Common myeloid progenitor, CD34-positive (primary cell): ENCODE measurements around the gene SIGLEC5.

Source experiments
- CTCF ChIA-PET: fragments of 350-600 bp; sonication (Branson Sonifier 250); formaldehyde crosslinking; loops from one replicate; lab custom pipeline; 2021; ENCODE audit warnings: antibody characterized with exemption; lab: Charles Lee
- POLR2A ChIA-PET: fragments of 350-600 bp; sonication (Branson Sonifier 250); formaldehyde crosslinking; loops from one replicate; lab custom pipeline; 2021; ENCODE audit warnings: antibody characterized with exemption; lab: Charles Lee
- DNase-seq, 3 donors: peaks; one replicate each; pipeline versions ENCODE4 v3.0.0 to v3.0.0-alpha.2; 2013
- H3K27ac ChIP-seq, 2 experiments: 1 replicate in 1 of 2; 2 replicates in 1 of 2; pipeline ENCODE4 v1.7.0; 2013; ENCODE audit warnings: inconsistent platforms in 2 of 2, low read length in 2 of 2, mild to moderate bottlenecking in 2 of 2, low read depth in 1 of 2, moderate library complexity in 1 of 2; ENCODE audit not compliant: severe bottlenecking in 2 of 2, insufficient read depth in 1 of 2, poor library complexity in 1 of 2
- H3K27me3 ChIP-seq, 5 experiments: replicated peaks in 2 of 5; 1 replicate in 3 of 5; 2 replicates in 2 of 5; pipeline versions ENCODE4 v1.6.1 to v1.7.0; 2013; ENCODE audit warnings: low read length in 4 of 5, mild to moderate bottlenecking in 2 of 5, moderate library complexity in 2 of 5, inconsistent platforms in 1 of 5; ENCODE audit not compliant: insufficient read depth in 5 of 5, control insufficient read depth in 4 of 5
- H3K36me3 ChIP-seq, 4 experiments: 1 replicate in 2 of 4; 2 replicates in 2 of 4; pipeline versions ENCODE4 v1.6.1 to v1.7.0; 2013; ENCODE audit warnings: low read length in 3 of 4, control low read depth in 1 of 4, mild to moderate bottlenecking in 1 of 4; ENCODE audit not compliant: control insufficient read depth in 4 of 4, insufficient read depth in 4 of 4
- H3K4me1 ChIP-seq, 4 experiments: 1 replicate in 3 of 4; 2 replicates in 1 of 4; pipeline versions ENCODE4 v1.6.1 to v1.7.1; 2013; ENCODE audit warnings: low read length in 3 of 4, mild to moderate bottlenecking in 3 of 4, control low read depth in 1 of 4, inconsistent platforms in 1 of 4, moderate library complexity in 1 of 4; ENCODE audit not compliant: control insufficient read depth in 4 of 4, insufficient read depth in 4 of 4; ENCODE audit errors: control extremely low read depth in 1 of 4
- H3K4me3 ChIP-seq, 7 experiments: 1 replicate in 4 of 7; 2 replicates in 3 of 7; pipeline versions ENCODE4 v1.5.1 to v1.7.0; 2013; ENCODE audit warnings: mild to moderate bottlenecking in 7 of 7, low read length in 6 of 7, moderate library complexity in 6 of 7, inconsistent platforms in 2 of 7, low read depth in 2 of 7, control low read depth in 1 of 7; ENCODE audit not compliant: insufficient read depth in 4 of 7, control insufficient read depth in 1 of 7; ENCODE audit errors: extremely low read depth in 1 of 7
- H3K9me3 ChIP-seq, 5 experiments: 1 replicate in 4 of 5; 2 replicates in 1 of 5; pipeline versions ENCODE4 v1.6.1 to v1.7.1; 2013; ENCODE audit warnings: low read length in 4 of 5, mild to moderate bottlenecking in 2 of 5, inconsistent platforms in 1 of 5, low read depth in 1 of 5, moderate library complexity in 1 of 5; ENCODE audit not compliant: control insufficient read depth in 4 of 5, insufficient read depth in 2 of 5; ENCODE audit errors: control extremely low read depth in 1 of 5
- WGBS: methylation state at CpG from one replicate; pipeline ENCODE4 v1.1.5; 2013; ENCODE audit not compliant: insufficient coverage; 5-methylcytosine and 5-hydroxymethylcytosine counted together

Gene SIGLEC5

DNA sequence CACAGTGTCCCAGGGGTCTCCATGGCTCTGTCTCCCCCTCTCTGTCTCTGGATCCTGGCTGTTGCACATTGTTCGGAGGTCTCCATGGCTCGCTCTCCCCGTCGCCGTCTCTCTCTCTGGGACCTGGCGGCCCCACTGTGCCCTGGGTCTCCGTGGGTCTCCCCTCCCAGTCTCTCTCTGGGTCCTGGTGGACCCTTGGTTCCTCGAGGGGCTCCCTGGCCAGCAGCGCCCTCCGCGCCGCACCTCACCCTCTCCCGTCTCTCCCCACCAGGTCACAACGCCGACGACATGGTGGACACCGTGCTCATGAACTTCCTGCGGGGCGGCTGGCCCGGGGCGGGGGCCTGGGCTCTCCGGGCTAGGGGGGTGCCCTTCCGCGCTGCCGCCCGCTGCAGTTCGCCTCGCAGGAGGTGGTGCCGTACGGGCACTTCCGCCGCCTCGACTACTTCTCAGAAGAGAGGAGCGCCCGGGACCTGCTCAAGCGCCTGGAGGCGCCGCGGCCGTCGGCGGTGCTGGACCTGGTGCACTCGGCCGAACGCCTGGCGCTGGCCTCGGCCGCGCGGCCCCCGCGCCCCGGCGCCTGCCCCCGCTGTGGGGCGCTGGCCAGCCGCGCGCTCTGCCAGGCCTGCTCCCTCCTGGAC lies 29.1 kb downstream of the SIGLEC5 start:
- no peaks in the 10 kb centered on the region for H3K36me3 ChIP-seq
- 9% methylated on average over 53 of the region's 59 CpGs for WGBS
- DNase-seq = peak; percentile 14 to 51 (median 36)
- ChIA-PET POLR2A (interaction anchor here (0.5 kb wide), 1 partner anchor 42 kb away, joined by 3 read pairs; no protein-coding TSS in a partner anchor), CTCF (no interaction called here)
- peaks cover 0 to 6% (median 0%) of the 10 kb centered on the region in 5 experiments for H3K9me3 ChIP-seq
- H3K4me1 ChIP-seq = peaks cover 0 to 12% (median 5%) of the 10 kb centered on the region in 4 experiments
- peaks cover 0 to 44% (median 23%) of the 10 kb centered on the region in 5 experiments for H3K27me3 ChIP-seq
- no peak overlapping the region for H3K27ac ChIP-seq
- peak overlapping the region in 4 of 7 experiments; percentile 18 to 38 (median 28) for H3K4me3 ChIP-seq

DNA sequence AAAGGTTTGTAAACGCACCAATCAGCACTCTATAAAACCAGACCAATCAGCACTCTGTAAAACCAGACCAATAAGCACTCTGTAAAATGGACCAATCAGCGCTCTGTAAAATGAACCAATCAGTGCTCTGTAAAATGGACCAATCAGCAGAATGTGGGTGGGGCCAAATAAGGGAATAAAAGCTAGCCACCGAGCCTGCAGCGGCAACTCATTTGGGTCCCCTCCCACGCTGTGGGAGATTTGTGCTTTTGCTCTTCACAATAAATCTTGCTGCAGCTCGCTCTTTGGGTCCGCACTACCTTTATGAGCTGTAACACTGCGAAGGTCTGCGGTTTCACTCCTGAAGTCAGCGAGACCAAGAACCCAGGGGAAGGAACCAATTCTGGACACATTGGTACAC lies 31.1 kb downstream of the SIGLEC5 start:
- Histone ChIP-seq H3K4me3 (no peak overlapping the region), H3K27ac (no peak overlapping the region), H3K36me3 (no peaks in the 10 kb centered on the region), H3K9me3 (peaks cover 0 to 6% (median 0%) of the 10 kb centered on the region in 5 experiments), H3K4me1 (peaks cover 0 to 26% (median 14%) of the 10 kb centered on the region in 4 experiments), H3K27me3 (peaks cover 0 to 44% (median 17%) of the 10 kb centered on the region in 5 experiments)
- WGBS = 98% methylated on average over 8 of the region's 10 CpGs
- POLR2A ChIA-PET = no interaction called here
- DNase-seq = no peak
- CTCF ChIA-PET = interaction anchor here (1.3 to 2.5 kb wide), 3 partner anchors 13 to 92 kb away, joined by 3 to 7 read pairs (median 5); no protein-coding TSS in a partner anchor

DNA sequence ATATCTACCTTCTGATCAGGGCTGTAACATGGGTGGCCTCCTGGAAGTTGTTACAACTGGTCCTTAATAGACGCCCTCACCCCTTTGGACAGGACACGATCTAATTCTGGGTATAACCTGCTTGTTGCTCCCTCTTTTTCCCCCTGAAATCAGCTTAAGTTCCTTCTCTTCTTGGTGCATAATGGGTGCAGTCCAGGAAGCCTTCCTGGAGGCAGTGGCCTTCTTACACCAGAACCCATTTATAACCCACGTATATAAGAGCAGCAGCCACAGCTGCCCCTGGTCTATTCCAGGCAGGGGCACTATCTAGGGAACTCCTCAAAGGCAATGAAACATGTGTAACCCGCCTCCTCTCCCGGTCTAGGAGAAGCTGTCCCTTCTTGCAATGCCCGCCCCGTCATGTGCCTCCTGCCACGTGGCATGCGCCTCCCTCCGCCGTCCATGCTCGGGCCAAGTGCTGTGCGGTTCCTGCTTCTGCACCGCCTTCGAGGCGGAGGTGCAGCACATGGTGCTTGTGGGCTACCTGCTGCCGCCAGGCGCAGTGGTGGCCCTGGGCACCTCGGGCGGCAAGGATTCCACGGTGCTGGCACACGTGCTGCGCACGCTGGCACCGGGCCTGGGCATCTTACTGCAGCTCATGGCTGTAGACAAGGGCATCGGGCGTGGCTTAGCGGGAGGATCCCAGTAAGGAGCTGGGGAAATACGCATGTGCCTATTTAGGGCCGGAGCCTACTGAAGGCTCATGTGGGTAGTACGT lies 31.9 kb downstream of the SIGLEC5 start:
- POLR2A ChIA-PET = no interaction called here
- no peaks in the 10 kb centered on the region for H3K36me3 ChIP-seq
- CTCF ChIA-PET = interaction anchor here (0.6 to 2.5 kb wide), 2 partner anchors 54 to 165 kb away, joined by 3 to 7 read pairs; no protein-coding TSS in a partner anchor
- H3K9me3 ChIP-seq = peaks cover 0 to 6% (median 0%) of the 10 kb centered on the region in 5 experiments
- H3K27ac ChIP-seq = no peak overlapping the region
- no peak for DNase-seq
- peaks cover 0 to 33% (median 21%) of the 10 kb centered on the region in 4 experiments for H3K4me1 ChIP-seq
- 96% methylated on average over 31 of the region's 31 CpGs for WGBS
- H3K4me3 ChIP-seq = no peak overlapping the region
- peaks cover 0 to 44% (median 17%) of the 10 kb centered on the region in 5 experiments for H3K27me3 ChIP-seq

DNA sequence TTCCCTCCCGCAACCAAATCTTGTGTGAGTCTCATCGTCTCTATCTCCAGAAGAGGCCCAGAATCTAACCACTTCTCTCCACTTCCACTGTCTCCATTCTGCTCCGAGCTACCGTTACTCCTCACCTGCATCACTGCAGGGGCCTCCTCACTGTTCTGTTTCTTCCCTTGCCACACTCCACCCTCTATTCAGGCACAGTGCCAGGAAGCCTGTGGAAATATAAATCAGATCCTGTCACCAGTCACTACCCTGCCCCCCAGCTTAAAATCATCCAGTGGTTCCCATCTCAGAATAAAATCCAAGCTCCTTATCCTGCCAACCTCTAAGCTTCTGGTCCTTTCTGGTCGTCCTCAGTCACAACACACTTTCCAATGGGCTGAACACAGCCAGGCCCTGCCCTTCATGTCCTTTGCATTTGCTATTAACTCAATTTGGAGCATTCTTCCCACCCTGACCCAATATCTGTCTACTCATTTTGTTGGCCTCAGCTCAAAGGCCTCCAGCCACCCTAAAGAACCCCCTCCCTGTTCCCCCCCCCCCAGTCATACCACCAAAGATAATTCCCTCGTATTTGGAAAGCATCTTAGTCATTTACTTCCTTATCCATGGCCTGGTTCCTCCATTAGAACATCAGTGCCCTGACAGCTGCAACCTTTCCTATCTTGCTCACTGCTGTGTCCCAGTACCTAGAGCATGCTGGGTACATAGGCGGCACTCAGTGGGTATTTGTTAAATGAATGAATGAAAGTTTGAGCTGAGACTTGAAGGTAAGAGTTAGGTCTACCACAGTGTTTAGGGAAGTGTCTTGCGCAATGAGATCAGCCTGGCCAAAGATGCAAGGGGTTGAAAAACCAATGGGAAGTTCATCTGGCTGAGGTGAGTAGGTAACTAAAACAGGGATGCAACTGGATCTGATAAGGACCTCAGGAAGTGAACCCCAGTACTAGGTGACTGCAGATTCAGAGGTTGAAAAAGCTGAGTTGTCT lies 34.7 kb downstream of the SIGLEC5 start:
- peaks cover 0 to 21% (median 8%) of the 10 kb centered on the region in 5 experiments for H3K27me3 ChIP-seq
- H3K9me3 ChIP-seq = peaks cover 0 to 6% (median 0%) of the 10 kb centered on the region in 5 experiments
- H3K4me1 ChIP-seq = peaks cover 0 to 21% (median 19%) of the 10 kb centered on the region in 4 experiments
- DNase-seq = no peak
- CTCF ChIA-PET = interaction anchor here (0.5 to 1.2 kb wide), 3 partner anchors 36 to 322 kb away, joined by 3 read pairs; no protein-coding TSS in a partner anchor
- WGBS = 94% methylated on average over 8 of the region's 8 CpGs
- H3K27ac ChIP-seq = no peak overlapping the region
- H3K36me3 ChIP-seq = no peaks in the 10 kb centered on the region
- POLR2A ChIA-PET = interaction anchor here (0.5 kb wide), 1 partner anchor 14 kb away, joined by 4 read pairs; no protein-coding TSS in a partner anchor
- H3K4me3 ChIP-seq = peak overlapping the region in 5 of 7 experiments; percentile 72 to 94 (median 84)

DNA sequence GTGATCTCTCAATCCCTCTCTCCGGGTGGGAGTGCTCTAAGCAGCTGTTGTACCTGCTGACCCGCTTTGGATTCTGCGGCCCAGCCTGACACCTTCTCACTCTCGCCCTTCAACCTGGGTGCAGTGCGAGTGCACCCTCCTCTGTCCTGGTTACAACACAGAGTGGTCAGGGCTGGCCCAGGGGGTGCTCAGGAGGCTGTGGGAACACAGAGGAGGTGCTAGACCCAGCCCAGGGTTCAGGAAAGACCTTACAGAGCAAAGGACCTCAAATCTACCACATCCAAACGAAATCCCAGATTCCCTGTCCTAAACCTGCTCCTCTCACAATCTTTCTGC lies 35.5 kb downstream of the SIGLEC5 start:
- POLR2A ChIA-PET = no interaction called here
- Histone ChIP-seq H3K9me3 (peaks cover 0 to 6% (median 0%) of the 10 kb centered on the region in 5 experiments), H3K4me1 (peaks cover 0 to 21% (median 19%) of the 10 kb centered on the region in 4 experiments), H3K4me3 (peak overlapping the region; percentile 71 to 94 (median 74)), H3K27me3 (peaks cover 0 to 14% (median 3%) of the 10 kb centered on the region in 5 experiments), H3K36me3 (no peaks in the 10 kb centered on the region), H3K27ac (peak overlapping the region in 1 of 2 experiments; percentile 69)
- WGBS = 23% methylated on average over 3 of the region's 6 CpGs
- CTCF ChIA-PET = interaction anchor here (0.5 to 1.2 kb wide), 2 partner anchors 76 to 322 kb away, joined by 3 read pairs; no protein-coding TSS in a partner anchor
- DNase-seq = no peak
